Stimulated activated CD8-positive, alpha-beta memory T cell treated with anti-CD3 and anti-CD28 coated beads, Interleukin-15, amount 100 ng/mL, for 1 hour (primary cell): ENCODE data around the gene SLC25A5.
A peak's percentile ranks its signal among the peaks of the same experiment; 100 is the strongest.
"Not testable (repeated sequence)": the region's sequence is repeated elsewhere in the genome, so short reads cannot be mapped to it uniquely, and the experiment has no call there.

ENCODE experiments used
- DNase-seq: peaks from one replicate; pipeline ENCODE4 v3.0.0-alpha.2; 2020; ENCODE audit warnings: low read depth

The SLC25A5 gene

DNA sequence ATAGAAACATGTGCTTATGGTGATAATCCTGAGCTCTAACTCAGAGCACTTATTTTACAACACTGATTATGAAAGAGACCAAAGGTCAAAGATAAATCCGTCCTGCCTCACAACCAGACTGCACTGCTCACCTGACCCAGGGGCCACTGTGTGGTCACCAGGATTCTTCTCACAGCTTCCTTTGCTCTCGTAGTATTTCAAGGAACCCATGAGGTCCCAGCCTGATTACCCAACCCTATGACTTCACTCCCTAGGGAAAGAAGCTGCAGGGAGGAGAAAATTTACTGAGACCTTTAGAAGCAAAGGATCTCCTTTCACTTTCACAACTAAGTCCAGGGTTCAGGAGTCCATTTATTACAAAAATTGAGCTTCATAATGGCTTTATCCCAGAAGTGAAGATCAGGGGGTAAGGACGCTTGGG, 9.6 kb downstream of the SLC25A5 start:
- no peak for DNase-seq

- no peak for DNase-seq
These were observed 10.3 kb downstream of the SLC25A5 start for GRCh38 chrX:119478504-119478903.

DNA sequence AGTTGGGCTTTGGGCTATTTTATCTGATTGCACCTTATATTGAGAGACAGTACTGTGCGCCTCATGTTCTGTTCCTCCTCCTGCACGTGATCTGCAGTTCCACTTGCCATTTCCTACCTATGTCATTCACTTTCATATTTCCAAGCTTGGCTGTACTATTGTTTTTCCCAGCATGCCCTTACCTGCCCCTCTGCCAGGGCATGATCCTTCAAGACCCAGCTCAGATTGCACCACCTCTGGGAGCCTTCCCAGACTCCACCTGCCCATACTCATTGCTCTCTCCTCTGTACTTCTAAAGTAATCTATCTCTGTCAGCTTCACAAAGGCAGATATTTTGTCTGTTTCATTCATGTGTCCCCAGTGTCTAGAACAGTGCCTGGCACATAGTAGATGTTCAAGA, 11.6 kb downstream of the SLC25A5 start:
- DNase-seq = no peak

- DNase-seq = no peak
These were observed 13.1 kb downstream of the SLC25A5 start for GRCh38 chrX:119481323-119481801.

- no peak for DNase-seq
These were observed 13.8 kb downstream of the SLC25A5 start for GRCh38 chrX:119482041-119482440.

GRCh38 chrX:119482481-119483480, 14.5 kb downstream of the SLC25A5 start:
- peak; percentile 14 for DNase-seq

DNA sequence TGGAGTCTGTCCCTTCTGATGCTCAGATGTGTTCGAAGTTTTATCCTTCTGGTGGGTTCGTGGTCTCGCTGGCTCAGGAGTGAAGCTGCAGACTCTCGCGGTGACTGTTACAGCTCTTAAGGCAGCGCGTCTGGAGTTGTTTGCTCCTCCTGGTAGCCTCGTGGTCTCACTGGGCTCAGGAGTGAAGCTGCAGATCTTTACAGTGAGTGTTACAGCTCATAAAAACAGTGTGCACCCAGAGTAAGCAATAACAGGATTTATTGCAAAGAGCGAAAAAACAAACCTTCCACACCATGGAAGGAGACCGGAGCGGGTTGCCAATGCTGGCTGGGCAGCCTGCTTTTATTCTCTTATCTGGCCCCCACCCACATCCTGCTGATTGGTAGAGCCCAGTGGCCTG, 18.5 kb downstream of the SLC25A5 start:
- no peak for DNase-seq

DNA sequence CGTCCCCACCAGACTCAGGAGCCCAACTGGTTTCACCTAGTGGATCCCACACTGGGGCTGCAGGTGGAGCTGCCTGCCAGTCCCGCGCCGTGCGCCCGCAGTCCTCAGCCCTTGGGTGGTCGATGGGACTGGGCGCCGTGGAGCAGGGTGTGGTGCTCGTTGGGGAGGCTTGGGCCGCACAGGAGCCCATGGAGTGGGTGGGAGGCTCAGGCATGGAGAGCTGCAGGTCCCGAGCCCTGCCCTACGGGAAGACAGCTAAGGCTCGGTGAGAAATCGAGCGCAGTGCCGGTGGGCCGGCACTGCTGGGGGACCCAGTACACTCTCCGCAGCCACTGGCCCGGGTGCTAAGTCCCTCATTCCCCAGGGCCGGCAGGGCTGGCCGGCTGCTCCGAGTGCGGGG, 19.5 kb downstream of the SLC25A5 start:
- not testable (repeated sequence) for DNase-seq

GRCh38 chrX:119488749-119489148, 20.5 kb downstream of the SLC25A5 start:
- no peak for DNase-seq

DNA sequence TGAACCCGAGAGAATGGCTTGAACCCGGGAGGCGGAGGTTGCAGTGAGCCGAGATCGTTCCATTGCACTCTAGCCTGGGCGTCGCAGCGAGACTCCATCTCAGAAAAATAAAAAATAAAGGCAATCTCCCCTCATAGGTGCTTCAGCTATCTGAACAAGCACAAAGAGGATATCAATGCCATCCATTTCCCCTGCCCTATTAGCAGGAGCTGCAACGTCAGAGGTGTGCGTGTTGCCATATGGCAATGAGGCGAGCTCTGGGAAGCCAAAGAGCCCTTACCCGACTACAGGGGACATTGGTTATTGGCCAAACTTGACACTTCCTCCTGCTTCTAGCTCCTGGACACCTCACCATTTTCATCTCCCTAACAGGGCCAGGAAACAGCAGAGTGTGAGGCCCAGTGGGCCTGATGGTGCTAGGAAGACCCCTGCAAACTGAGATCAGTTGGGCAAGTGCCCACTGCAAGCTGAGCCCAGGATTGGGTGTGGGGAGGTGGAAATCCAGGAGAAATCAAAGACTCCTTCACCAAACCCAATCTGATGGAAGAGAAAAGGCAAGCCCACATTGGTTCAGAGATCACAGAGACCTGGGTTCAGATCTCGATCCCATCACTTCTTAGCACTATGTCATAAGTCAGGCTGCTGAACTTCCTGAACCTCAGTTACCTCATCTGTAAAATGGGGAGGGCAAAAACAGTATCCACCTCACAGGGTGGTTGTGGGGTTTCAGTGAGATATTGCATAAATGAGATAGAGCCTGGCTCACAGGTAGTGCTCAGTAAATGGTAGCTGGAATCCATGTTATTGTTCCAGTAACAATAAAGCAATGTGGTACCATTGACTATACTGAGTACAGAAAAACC, 21.2 kb downstream of the SLC25A5 start:
- no peak for DNase-seq

DNA sequence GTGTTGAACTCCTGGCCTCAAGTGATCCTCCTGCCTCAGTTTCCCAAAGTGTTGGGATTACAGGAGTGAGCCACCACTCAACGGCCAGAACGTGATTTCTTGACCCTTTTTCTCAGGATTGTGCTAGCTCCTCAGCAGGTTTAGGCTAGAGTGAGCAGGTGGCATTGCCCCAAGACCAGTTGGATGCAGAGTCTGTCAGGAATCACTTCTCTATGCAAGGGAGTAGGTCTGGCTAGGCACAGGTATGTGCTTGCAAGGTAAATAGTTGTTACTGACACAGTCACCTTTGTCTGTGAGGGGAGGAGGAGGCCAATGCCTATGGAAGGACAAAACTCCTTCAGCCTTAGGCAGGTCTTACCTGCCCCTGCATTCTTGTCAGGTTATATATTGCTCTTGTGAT, 24.2 kb downstream of the SLC25A5 start:
- DNase-seq = no peak

- not testable (repeated sequence) for DNase-seq
These were observed 25.7 kb downstream of the SLC25A5 start for GRCh38 chrX:119493851-119494495.

DNA sequence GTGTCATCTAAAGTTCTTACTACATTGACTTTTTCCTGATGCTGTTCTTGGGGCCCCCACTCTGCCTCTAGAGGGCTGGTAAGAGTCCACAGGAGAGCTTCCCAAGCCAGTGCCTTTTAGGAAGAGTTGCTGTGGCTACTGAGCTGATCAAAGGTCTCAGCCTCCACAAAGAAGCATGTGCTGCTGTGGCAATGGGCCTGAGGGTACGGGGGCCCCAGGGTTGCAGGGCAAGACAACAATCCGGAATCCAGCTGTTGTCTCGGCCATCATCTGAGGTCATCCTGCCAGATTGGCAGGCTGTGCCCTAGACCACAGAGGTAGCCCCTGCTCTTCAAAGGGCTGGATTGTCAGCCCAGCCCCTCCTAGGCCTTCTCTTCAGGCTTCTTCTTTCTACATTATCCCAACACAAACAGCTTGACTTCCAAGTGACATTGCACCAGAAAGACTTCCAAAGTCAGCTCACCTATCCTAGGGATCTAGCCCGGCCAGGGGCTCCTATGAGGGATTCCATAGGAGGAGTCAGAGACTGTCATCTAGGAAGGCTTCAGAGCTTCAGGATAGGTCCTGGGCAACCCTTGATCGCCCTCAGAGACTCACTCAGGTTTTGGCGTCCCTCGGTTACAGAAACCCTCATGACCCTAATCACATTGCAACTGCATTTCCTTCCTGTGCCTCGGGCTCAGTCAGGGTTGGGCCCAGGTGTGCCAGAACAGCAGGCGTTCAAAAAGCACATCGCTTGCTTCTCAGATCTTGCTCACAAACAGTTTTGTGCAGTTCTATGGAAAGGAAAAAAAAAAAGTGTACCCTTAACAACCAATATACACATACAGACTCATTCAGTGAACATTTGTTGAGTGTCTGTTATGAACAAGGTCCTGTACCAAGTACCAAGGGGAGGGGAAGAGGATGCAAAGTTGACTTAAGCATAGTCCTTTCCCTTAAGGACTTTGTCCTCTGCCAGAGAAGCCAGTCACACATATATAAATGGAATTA, 27.8 kb downstream of the SLC25A5 start:
- DNase-seq = no peak

- DNase-seq = no peak
These were observed 28.9 kb downstream of the SLC25A5 start for GRCh38 chrX:119497185-119497584.

DNA sequence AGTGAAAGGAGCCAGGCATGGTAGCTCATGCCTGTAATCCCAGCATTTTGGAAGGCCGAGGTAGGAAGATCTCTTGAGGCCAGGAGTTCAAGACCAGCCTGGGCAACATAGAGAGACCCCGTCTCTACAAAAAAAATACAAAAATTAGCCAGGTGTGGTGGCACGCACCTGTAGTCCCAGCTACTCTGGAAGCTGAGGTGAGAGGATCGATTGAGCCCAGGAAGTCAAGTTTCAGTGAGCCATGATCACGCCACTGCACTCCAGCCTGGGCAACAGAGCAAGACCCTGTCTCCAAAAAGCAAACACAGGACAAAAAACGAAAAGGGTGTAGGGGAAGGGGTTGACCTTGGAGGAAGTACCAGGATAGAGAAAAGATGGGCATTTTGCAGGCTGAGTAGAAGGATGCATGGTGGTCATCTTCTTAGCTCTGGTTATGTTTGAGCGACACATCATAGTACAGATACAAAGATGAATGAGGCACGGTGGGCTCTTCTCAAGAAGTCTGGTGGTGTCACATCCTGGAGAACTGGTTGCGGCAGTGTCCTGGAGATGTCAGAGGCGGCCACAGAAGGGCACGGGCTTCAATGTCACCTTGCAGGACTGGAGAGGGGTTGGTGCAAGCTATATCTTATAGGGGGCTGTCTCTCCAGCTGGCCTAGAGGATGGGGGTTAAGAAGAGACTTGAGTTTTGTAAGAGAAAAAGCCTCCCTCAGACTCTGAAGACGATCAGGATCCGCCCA, 32.0 kb downstream of the SLC25A5 start:
- no peak for DNase-seq

- no peak for DNase-seq
These were observed 33.4 kb downstream of the SLC25A5 start for GRCh38 chrX:119501511-119502148.

- no peak for DNase-seq
These were observed 34.7 kb downstream of the SLC25A5 start for GRCh38 chrX:119502727-119503483.

- DNase-seq = no peak
These were observed 35.2 kb downstream of the SLC25A5 start for GRCh38 chrX:119503484-119503861.

GRCh38 chrX:119505145-119505544, 36.9 kb downstream of the SLC25A5 start:
- not testable (repeated sequence) for DNase-seq
